ENCODE results near the gene RBPMS2. TPM values are rescaled to one million over a fixed set of nuclear protein-coding genes. Genes with fewer than 3 reads are reported as not detected.

The RBPMS2 gene
- polyA plus RNA-seq, 2 of the 4 experiments (the other 2 are of a cell fraction), result 3.0 to 8.7 TPM

DNA sequence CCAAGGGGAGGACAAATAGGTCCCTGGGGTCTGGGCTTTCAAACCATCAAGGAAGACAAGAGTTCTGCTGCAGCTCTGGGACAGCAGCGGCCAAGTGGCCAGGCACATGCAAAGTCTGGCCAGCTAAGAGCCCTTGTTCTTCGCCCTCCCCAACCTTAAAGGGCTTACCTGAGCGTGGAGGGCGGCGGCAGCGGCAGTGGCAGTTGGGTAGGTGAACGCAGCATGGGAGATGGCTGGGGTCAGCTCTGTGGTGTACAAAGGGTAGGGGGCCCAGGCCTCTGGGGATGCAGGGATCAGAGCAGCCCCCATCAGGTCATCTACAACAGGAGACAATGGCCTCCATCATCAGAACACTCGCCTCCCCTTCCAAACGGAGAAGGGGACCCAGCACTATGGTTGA lies 27.1 kb downstream of the RBPMS2 start:
- H3K9me3 ChIP-seq, result no peaks in the 10 kb centered on the region
- POLR2A ChIA-PET, result interaction anchor here (0.6 kb wide), 1 partner anchor 438 kb away, joined by 3 read pairs; no protein-coding TSS in a partner anchor
- DNase-seq (ENCODE audit: low read depth in 1 of 2, low spot score in 1 of 2), result no peak
- FAIRE-seq, result no peak
- no peaks in the 10 kb centered on the region for H3K4me1 ChIP-seq
- H3K27ac ChIP-seq, result no peak overlapping the region
- TF ChIP-seq, protein P1, sequence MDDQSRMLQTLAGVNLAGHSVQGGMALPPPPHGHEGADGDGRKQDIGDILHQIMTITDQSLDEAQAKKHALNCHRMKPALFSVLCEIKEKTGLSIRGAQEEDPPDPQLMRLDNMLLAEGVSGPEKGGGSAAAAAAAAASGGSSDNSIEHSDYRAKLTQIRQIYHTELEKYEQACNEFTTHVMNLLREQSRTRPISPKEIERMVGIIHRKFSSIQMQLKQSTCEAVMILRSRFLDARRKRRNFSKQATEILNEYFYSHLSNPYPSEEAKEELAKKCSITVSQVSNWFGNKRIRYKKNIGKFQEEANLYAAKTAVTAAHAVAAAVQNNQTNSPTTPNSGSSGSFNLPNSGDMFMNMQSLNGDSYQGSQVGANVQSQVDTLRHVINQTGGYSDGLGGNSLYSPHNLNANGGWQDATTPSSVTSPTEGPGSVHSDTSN (IDR thresholded peaks at IDR 0.05), result no peak
- CTCF ChIA-PET, result interaction anchor here (1.0 to 31.0 kb wide), 7 partner anchors 10 to 514 kb away, joined by 3 to 962 read pairs (median 5); no protein-coding TSS in a partner anchor
- WGBS (ENCODE audit: missing lambda C conversion rate), result 89% methylated on average over 9 of the region's 9 CpGs
- no peak for ATAC-seq
- no peak overlapping the region for H3K4me2 ChIP-seq
- no peak overlapping the region for H3K4me3 ChIP-seq

DNA sequence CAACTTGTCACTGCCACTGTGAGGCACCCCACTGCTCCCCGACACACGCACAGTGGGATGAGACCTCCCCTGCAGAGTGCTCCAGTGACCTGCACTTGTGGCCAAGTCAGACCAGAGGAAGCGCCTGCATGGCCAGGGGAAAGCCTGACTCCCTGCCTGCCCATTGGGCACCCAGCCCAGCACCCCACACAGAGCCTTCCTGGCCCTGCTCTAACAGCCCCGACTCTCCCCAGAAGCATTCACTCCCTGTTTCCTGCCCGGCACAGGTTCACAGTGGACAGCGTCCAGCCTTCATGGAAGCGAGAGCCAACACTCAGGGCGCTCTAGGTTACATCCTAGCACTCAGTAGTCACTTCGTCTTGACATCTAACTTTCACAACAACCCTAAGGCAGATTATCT lies 27.8 kb downstream of the RBPMS2 start:
- no peak for ATAC-seq
- WGBS (ENCODE audit: missing lambda C conversion rate), result 85% methylated on average over 9 of the region's 9 CpGs
- POLR2A ChIA-PET, result no interaction called here
- Histone ChIP-seq H3K27ac (no peak overlapping the region), H3K4me3 (no peak overlapping the region), H3K4me2 (no peak overlapping the region), H3K9me3 (no peaks in the 10 kb centered on the region), H3K4me1 (no peaks in the 10 kb centered on the region)
- no peak for FAIRE-seq
- DNase-seq (ENCODE audit: low read depth in 1 of 2, low spot score in 1 of 2), result no peak
- CTCF ChIA-PET, result interaction anchor here (1.0 to 31.0 kb wide), 6 partner anchors 9 to 515 kb away, joined by 3 to 962 read pairs (median 12); no protein-coding TSS in a partner anchor
- no peak for TF ChIP-seq ZC3H11A (IDR thresholded peaks at IDR 0.05)
- TF ChIP-seq POLR2AphosphoS2 (conservative IDR thresholded peaks at IDR 0.05; ENCODE audit: low read length), result no peak
- no peak for TF ChIP-seq MYC (IDR thresholded peaks at IDR 0.05; ENCODE audit: borderline replicate concordance, low read length)

DNA sequence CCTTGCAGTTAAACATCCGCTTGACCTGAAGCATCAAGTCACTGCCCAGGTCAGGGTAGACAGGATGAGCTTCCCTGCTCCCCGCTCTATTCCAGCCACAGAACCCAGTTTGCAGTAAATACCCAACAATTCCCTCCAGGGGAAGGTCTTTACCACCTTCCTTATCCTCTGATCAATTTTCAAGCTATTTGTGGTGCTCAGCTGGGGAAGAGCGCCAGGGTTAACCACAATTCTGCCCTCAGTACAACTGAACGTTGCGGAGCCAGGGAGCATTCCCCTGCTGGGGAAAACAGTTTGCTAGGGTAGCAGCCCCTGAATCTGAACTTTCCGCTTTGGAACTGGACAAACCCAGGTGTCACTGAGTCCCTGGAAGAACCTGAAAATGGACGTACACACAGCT lies 28.5 kb downstream of the RBPMS2 start:
- Histone ChIP-seq H3K4me3 (no peak overlapping the region), H3K27ac (no peak overlapping the region), H3K9me3 (no peaks in the 10 kb centered on the region), H3K4me1 (no peaks in the 10 kb centered on the region), H3K4me2 (no peak overlapping the region)
- DNase-seq (ENCODE audit: low read depth in 1 of 2, low spot score in 1 of 2), result no peak
- FAIRE-seq, result no peak
- TF ChIP-seq, protein P2, sequence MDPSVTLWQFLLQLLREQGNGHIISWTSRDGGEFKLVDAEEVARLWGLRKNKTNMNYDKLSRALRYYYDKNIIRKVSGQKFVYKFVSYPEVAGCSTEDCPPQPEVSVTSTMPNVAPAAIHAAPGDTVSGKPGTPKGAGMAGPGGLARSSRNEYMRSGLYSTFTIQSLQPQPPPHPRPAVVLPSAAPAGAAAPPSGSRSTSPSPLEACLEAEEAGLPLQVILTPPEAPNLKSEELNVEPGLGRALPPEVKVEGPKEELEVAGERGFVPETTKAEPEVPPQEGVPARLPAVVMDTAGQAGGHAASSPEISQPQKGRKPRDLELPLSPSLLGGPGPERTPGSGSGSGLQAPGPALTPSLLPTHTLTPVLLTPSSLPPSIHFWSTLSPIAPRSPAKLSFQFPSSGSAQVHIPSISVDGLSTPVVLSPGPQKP (IDR thresholded peaks at IDR 0.05; ENCODE audit: low read depth, low read length), result no peak
- TF ChIP-seq, protein P1 (IDR thresholded peaks at IDR 0.05), result no peak
- TF ChIP-seq, protein P3, sequence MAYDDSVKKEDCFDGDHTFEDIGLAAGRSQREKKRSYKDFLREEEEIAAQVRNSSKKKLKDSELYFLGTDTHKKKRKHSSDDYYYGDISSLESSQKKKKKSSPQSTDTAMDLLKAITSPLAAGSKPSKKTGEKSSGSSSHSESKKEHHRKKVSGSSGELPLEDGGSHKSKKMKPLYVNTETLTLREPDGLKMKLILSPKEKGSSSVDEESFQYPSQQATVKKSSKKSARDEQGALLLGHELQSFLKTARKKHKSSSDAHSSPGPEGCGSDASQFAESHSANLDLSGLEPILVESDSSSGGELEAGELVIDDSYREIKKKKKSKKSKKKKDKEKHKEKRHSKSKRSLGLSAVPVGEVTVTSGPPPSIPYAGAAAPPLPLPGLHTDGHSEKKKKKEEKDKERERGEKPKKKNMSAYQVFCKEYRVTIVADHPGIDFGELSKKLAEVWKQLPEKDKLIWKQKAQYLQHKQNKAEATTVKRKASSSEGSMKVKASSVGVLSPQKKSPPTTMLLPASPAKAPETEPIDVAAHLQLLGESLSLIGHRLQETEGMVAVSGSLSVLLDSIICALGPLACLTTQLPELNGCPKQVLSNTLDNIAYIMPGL (CRISPR knock-in tag; IDR thresholded peaks at IDR 0.05; ENCODE audit: borderline replicate concordance), result no peak
- TF ChIP-seq, protein P4, sequence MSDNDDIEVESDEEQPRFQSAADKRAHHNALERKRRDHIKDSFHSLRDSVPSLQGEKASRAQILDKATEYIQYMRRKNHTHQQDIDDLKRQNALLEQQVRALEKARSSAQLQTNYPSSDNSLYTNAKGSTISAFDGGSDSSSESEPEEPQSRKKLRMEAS (IDR thresholded peaks at IDR 0.05), result no peak
- no peak for TF ChIP-seq HOXB13 (CRISPR knock-in tag; IDR thresholded peaks at IDR 0.05; ENCODE audit: low read depth)
- TF ChIP-seq, protein P5, sequence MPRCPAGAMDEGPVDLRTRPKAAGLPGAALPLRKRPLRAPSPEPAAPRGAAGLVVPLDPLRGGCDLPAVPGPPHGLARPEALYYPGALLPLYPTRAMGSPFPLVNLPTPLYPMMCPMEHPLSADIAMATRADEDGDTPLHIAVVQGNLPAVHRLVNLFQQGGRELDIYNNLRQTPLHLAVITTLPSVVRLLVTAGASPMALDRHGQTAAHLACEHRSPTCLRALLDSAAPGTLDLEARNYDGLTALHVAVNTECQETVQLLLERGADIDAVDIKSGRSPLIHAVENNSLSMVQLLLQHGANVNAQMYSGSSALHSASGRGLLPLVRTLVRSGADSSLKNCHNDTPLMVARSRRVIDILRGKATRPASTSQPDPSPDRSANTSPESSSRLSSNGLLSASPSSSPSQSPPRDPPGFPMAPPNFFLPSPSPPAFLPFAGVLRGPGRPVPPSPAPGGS (IDR thresholded peaks at IDR 0.05), result no peak
- no peak for TF ChIP-seq TP53 (CRISPR knock-in tag; IDR thresholded peaks at IDR 0.05)
- TF ChIP-seq, protein P6, sequence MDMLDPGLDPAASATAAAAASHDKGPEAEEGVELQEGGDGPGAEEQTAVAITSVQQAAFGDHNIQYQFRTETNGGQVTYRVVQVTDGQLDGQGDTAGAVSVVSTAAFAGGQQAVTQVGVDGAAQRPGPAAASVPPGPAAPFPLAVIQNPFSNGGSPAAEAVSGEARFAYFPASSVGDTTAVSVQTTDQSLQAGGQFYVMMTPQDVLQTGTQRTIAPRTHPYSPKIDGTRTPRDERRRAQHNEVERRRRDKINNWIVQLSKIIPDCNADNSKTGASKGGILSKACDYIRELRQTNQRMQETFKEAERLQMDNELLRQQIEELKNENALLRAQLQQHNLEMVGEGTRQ (IDR thresholded peaks at IDR 0.05), result no peak
- no peak for ATAC-seq
- ChIA-PET CTCF (interaction anchor here (0.5 to 44.5 kb wide), 8 partner anchors 10 to 89 kb away, joined by 3 to 1052 read pairs (median 12); no protein-coding TSS in a partner anchor), POLR2A (no interaction called here)
- 93% methylated on average over 7 of the region's 7 CpGs for whole genome bisulfite sequencing (ENCODE audit: missing lambda C conversion rate)
